ENCODE measurements around the gene PACSIN2.

- TF ChIP-seq ZFX (IDR thresholded peaks at IDR 0.05; ENCODE audit: borderline replicate concordance) (no peak), CTCF (IDR thresholded peaks at IDR 0.05) (no peak)
Measured at GRCh38 chr22:42883121-42883520, 131.8 kb downstream of the PACSIN2 start.
